ENCODE results near the gene ST3GAL3.
"Not testable (repeated sequence)": the region's sequence is repeated elsewhere in the genome, so short reads cannot be mapped to it uniquely, and the experiment has no call there.

The ST3GAL3 gene

DNA sequence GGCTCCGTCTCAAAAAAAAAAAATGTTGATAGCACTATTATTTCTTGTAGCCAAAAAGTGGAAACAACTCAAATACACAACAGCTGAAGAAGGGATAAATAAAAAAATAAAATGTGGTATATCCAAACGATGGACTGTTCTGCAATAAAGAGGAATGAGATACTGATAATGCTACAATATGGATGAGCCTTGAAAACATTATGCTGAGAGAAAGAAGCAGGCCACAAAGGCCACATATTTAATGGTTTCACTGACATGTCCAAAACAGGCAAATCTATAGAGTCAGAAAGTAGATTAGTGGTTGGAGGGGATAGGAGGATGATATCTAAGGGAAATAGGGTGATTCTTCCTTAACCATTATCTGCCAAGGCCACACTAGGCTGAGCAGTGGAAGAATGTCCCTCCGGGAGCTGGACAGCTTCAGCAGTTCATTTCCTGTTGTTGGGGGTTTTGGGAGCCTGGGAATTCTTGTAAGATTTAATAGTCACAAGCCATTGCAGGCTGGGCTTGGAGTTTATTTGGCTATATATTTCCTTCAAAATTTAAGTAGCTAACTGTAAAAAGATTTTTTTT lies 53.5 kb downstream of the ST3GAL3 start:
- DNase-seq, result no peak

DNA sequence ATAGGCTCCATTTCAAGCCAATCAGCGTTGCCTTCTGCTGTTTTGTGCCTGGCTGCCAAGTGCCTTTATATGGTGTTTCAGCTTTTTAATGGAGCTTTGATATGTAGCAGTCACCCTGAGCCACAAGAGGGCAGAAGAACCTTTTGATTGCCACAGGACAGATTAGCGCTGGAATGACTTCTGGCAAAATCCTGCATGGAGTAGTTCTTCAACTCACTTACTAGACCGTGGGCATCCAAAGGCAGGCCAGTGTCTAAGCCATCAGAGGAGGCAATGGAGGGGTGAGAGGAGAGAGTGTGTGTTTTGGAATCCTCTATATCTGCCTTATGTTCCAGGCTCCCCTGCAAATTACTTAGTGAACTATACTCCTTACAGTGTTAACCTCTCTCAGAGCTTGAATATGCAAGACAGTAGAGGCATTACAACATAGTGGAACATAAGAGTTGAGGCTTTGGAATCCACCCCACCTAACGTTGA lies 56.2 kb downstream of the ST3GAL3 start:
- peak; percentile 54 for DNase-seq

DNA sequence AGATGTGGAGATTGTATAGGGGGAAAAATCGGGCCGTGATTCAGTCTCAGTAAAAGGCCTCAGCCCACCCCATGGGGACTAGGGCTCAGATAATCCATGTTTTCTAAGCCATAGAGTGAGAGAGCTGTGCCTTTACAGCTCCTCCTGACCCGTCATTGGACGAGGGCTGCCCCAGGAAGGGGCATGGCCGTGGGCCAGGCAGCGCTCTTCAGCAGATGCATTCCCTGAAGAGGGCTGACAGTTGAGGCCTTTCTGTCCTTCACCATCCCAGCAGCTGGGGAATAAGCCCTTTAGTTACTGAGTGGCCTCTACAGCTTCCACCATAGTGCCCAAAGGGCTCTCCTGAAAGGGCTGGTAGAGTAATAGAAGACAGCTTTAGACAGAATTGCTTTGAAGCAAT lies 57.2 kb downstream of the ST3GAL3 start:
- DNase-seq, result no peak

DNA sequence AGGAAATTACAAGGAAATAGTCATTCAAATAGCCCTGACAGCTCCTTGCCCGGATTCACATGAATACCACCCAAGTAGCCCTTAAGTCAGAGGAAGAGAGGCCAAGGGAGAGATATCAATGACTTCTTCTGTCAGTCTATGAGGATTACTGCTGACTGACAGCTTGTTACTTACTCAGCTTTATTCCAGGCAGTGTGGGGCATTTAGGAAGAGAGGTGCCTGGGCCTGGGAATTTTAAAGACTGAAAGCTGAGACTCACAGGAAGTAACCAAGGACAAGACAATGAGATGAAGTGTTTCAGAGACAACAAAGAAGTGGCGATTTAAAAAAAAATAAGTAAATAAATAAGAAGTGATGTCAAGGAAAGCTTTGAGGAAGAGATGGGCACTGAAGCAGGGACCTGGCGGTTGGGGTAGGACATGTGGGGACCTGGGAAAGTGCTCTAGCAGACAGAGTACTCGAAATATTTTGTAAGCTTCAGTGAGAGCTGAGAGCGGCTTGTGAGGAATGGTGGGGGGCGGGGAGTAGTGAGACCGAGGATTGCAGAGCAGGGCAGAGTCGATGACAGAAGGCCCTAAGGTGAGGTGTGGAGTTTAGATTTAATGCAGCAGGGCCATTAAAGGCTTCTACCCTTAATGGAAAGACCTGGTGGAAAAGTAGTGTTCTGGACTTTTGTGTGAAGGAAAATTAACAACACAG lies 58.9 kb downstream of the ST3GAL3 start:
- DNase-seq, result no peak

DNA sequence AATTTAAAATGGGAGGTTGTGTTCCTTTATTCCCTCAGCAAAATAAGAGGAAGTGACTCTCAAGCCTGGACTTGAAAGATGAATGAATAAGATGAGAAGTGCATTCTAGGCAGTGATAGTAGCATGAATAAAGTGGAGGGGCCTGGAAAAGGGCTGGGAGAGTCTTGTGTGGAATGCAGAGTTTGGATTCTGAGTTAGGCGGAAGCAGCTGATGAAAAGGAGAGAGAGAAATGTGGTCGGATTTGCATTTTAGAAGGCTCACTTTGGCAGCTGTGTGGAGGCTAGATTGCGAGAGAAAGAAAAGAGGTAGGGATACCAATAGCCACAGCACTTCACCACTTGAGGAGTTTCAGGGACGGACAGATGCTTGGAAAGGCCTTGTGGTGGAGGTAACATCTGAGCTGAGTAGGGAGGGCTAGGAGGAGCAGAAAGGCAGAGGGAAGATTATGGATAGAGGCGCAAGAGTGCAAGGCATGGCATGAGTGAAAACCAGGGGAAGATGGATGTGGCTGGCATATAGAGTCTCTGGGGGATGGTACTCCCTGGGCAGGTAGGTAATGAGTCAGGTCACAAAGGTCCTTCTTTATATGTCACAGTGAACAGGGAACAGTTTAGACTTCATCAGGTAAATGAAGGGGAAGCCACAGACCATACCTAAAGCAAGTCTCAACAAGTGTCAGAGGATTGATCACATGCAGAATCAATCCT lies 59.6 kb downstream of the ST3GAL3 start:
- no peak for DNase-seq

DNA sequence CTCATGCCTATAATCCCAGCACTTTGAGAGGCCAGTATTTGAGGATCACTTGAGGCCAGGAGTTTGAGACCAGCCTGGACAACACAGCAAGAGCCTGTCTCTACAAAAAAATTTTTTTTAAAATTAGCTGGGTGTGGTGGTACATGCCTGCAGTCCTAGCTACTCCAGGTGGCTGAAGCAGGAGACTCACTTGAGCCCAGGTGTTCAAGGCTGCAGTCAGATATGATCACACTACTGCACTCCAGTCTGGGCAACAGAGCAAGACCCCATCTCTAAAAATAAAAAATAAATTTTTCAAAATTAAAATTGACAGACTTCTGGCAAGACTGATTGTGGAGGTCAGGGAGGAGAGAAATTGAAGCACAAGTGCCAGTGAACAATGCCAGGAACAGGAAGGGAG lies 60.8 kb downstream of the ST3GAL3 start:
- no peak for DNase-seq

DNA sequence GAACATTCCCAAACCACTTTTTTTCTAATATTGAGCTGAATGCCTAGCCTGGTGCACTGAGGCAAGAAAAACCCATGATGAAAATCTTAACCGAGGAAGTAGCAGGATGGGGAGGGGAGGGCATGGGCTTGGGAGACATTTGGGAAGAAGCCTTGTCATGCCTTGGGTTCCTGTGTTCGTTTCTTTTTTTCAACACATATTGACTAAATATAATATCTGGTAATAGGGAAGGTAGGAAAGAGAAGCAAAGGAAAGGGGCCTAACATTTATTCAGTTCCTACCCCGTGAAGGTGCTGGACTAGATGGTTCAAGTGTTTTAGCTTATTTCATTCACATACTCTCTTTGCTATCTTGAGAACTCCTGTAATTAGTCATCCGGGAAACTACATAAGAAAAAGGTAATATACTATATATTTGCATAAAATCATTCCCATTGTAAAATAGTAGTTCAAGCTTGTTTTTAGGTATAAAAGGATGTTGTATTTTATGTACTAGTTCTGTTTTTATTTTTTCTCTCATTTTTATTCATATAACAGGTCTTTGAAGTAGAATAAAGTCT lies 62.1 kb downstream of the ST3GAL3 start:
- DNase-seq, result no peak

DNA sequence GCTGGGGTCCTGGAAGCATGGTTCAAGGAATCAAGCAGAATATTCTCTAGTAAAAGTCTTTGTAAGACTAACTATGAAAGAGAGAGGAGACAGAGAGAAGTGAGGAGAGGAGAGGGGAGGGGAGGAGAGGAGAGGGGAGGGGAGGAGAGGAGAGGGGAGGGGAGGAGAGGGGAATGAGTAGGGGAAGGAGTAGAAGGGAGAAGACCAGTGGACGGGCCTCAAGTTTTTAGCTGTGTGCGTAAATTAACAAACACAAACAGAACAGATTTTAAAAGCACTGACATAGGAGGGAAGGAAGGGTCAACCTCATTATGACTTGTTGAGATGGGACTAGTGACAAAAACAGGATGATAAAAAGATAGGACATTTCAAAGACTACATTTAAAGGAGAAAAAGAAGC lies 62.8 kb downstream of the ST3GAL3 start:
- no peak for DNase-seq

DNA sequence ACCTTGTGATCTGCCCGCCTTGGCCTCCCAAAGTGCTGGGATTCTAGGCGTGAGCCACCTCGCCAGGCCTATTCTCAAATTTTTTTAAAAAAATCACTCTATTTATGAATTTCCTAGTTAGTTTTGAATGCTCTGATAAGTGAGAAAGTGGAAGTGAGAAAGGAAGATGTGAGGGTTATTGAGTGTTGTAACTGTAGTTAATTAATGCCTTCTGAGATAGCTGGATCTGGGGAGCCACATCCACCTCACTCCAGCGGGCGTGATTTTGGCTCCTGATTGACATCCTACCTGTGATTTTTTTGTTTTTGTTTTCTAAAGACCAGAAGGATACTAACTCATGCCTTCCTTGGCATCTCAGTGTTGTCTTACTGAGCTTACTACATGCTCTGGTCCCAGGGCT lies 65.6 kb downstream of the ST3GAL3 start:
- DNase-seq, result no peak

DNA sequence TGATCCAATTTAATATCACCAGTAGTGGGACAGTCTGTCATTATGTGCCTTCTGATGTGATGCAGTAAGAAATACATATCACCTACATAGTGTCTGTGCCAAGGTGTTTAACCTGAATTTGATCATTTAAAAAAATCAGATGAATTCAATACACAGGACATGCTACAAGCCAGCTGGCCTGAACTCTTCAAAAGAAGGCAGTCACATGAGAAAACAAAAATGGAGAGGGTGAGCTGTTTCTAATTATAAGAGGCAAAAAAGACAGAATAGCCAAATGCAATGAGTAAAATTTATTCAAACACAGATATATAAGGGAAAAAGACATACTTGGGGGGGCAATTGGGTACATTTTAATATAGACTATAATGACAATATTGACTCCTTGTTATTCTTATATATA lies 66.5 kb downstream of the ST3GAL3 start:
- no peak for DNase-seq

DNA sequence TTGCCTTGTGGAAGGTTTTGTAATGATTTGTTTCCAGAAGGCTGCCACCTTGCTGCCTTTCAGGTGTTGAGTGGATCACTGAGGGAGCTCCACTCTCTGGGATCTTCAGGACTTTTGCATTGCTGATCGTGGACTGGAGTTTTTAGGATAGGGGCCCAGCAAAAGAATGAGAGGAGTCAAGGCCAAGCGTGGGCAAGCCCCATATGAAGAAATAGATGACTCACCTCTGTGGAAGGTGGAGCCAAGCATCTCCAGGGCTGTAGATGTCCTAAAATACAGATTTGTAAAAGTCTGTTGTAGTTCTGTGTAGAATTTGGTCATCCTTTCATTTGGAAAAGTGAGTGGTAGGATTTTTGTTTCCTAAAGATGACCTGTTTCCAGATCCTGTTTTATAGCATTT lies 67.0 kb downstream of the ST3GAL3 start:
- no peak for DNase-seq

DNA sequence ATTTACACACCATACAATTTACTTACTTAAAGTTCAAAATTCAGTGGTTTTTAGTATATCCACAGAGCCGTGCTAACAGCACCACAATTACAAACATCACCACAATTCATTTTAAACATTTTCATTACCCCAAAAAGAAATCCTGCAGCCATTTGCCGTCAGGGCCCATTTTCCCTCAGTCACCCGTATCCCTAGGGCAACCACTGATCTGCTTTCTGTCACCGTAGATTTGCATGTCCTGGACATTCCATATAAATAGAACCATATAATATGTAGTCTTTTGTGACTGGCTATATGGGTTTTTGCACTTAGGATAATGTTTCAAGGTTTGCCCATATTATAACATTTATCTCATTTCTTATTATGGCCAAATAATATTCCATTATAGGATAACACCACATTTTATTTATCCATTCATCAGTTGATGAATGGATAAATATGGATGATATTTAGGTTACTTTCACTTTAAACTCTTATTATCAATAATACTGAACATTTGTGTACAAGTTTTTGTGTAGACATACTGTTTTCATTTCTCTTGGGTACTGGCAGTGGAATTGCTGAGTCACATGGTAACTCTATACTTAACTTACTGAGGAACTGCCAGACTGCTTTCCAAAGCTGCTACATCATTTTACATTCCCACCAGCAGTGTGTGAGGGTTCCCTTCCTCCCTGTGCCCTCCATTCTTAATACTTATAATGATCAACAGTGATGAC lies 68.9 kb downstream of the ST3GAL3 start:
- DNase-seq, result no peak

DNA sequence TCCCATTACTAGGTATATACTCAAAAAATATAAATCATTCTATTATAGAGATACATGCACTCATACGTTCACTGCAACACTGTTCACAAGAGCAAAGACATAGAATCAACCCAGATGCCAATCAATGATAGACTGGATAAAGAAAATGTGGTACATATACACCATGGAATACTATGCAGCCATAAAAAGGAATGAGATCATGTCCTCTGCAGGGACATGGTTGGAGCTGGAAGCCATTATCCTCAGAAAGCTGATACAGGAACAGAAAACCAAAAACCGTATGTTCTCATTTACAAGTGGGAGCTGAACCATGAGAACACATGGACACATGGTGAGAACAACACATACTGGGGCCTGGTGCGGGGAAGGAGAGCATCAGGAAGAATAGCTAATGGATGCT lies 70.6 kb downstream of the ST3GAL3 start:
- not testable (repeated sequence) for DNase-seq

DNA sequence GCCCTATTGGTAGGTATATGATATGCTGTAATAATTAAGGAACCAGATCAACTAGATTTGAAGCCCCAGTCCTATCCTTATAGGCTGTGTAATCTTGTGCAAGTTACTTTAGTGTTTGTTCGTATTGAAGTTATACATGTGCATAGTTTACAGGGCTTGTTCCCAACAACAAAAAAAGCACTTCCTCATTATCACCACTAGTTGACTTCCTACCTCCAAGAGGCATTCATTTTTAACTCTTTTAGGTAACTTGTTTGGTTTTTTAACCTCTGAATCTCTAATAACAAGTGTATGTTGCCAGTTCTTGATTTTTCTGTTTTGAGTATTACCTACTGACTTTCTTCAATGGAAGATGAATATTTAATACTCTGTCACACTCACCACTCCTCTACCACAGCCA lies 71.9 kb downstream of the ST3GAL3 start:
- DNase-seq, result no peak

DNA sequence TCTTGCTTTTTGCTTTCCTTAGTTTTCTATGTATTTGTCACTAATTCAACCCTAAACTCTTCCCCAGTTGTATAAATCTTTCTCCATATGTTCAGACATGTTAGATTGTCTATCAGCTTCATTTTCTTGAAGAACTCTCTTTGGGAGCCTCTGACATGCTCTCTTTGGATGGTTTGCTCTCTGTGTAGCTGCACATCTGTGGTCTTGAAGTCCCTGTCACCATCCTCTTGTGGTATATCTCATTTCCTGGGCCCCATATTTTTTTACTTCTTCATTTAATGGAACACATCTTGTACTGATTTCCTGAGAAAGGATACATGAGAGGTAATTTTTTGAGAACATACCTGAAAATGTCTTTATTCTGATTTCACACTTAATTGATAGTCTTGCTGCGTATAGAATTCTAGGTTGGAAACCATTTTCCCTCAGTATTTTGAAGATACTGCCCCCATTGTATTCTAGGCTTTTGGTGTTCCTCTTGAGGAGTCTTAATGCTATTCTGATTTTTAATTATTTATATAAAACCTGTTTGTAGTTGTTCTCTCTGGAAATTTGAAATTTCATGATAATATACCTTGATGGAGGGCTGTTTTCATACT lies 72.6 kb downstream of the ST3GAL3 start:
- DNase-seq, result no peak

DNA sequence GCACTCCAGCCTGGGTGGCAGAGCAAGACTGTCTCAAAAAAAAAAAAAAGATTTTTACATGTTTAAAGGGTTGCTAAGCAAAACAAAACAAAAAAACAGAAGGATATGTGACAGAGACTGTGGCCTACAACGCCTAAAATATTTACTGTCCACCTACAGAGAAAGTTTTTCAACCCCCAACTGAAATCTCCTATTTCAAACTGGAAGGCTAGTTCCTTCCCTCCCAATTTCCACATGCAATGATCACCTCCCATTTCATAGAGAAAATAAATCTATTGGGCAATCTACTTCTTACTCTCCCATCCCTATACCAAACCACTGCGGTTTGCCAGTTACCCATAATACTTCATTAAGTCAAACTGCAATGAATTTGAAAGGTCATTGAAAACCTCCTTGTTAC lies 74.2 kb downstream of the ST3GAL3 start:
- DNase-seq, result no peak

DNA sequence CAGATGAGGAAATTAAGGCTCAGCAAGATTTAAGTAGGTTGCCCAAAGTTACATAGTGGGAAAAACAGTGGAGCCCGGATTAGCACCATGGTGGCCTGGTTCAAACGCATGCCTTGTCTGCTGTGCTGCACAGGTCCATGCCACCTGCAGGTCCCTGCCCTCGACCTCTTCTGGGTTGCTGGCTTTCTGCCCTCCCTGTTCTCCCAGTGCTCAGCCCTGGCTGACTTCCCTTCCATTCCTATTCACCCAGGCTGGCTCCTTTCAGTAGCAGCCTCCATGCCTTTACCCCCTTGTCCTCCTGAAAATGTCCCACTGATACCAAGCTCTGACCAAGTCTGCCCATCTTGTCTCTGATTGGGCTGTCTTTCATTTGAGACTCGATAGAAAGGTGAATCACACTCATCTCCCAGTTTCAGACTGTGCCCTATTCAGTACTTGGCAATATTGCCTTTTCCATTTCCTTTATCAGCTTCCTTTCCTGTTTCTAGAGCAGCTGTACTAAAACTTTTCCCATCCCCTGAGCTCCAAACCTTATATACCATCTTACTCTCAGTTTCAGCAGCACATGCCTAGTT lies 75.8 kb downstream of the ST3GAL3 start:
- DNase-seq, result no peak

DNA sequence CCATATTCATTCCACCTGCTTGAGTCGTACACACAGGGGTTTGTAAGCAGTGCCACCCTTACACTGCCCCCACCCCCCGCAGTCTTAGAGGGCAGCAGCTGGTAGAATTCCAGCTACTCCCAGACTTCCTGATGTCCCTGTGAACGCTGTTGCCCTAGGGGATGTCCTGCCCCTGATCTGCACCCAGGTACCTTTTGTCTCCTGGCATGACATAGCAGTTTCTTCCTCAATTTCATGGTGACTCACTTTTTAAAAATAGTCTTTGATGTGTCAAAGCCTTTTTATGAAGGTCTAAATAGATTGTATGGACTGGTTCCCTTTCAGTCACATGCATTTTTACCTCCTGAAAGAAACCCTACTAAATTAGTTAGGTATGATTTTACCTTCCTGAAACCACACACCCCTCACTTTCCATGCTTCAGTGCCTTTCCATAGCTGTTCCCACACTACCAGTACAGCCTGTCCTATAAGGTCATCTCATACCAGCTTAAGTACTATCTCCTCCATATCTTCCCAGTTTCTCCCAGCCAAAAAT lies 76.4 kb downstream of the ST3GAL3 start:
- no peak for DNase-seq

DNA sequence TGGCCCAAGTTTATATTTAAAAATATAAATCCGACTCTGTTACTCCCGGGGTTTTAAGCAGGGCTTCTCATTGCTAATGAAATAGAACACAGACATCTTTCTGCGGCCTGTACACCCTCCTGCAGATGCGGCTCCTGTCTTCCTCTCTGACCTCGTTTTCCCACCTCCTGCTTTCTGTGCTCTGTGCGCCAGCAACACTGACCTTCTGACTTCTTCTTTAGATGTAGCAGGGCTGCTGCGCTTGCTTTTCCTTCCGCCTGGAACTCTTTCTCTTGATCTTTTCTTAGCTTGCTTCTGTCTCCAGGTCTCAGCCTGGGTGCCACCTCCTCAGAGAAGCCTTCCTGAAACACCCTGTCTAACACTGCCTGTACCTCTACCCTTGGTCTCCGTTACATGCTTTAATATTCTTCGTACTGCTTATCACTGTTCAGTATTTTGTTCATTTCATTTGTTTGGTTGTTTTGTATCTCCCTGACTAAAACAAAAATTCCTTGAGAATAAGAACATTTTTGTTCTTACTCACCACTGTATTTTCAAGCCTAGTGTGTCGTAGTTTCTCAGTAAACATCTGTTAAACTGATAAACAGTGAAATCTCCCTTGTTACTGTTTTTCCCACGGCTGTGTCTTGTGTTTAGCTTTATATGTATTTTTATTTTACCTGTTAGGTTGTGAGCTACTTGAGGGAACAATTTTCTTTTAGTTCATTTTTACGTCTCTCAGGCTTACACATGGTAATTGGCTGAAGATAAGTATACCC lies 79.0 kb downstream of the ST3GAL3 start:
- DNase-seq, result no peak

DNA sequence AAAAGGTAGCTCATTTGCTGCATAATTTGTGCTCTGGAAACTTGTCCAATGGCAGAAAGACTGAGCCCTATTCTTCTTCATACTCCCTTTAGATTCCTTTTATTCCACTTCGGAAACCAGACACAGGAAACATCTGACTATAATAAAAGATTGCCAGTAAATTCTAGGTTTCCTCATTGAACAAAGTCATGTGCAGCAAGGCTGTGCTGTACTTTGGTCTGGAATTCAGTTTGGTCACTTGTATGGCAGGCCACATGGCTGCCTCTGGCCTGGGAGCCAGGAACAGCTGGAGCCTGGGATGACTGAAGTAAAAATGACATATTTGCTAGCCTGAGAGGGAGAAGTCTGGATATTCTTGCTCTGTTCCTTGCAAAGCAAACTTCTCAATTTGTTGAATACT lies 79.6 kb downstream of the ST3GAL3 start:
- no peak for DNase-seq

Data from CD4-positive, alpha-beta T cell treated with Interleukin-17A for 4 hours (primary cell).